HepG2 (cell line): Measurements from ENCODE around the gene SEC14L5. TPM values are rescaled to one million over a fixed set of nuclear protein-coding genes. Genes with fewer than 3 reads are reported as not detected.
A peak's percentile ranks its signal among the peaks of the same experiment; 100 is the strongest.

Experiments
- ATAC-seq: fragments of 200-7000 bp; cut with Tn5 transposase; 3 replicates; pipeline ENCODE4 v1.9.1; 2020; ENCODE audit warnings: mild to moderate bottlenecking, moderate library complexity
- BruUV-seq: library from RNA; stranded (reverse); fragments of 400-500 nt; replicated peaks from 2 replicates; lab custom pipeline; 2021; lab: Mats Ljungman, UMichigan
- CTCF ChIA-PET: fragments of 300-600 bp; formaldehyde crosslinking; extraction: SDS; loops from one replicate; lab custom pipeline; 2021; ENCODE audit warnings: low total read pairs, inconsistent platforms, low intra/inter-chr PET ratio; lab: Yijun Ruan, JAX
- POLR2A ChIA-PET: fragments of 350-600 bp; sonication (Branson Sonifier 250); formaldehyde crosslinking; loops from one replicate; lab custom pipeline; 2020; ENCODE audit warnings: antibody characterized with exemption, inconsistent platforms; lab: Yijun Ruan, JAX
- DNase-seq: peaks from one replicate; pipeline ENCODE4 v3.0.0-alpha.2; 2015; ENCODE audit warnings: low spot score
- FAIRE-seq: peaks from 3 replicates; lab custom pipeline; 2011; peaks lifted over from hg19 to GRCh38; lab: Jason Lieb, UNC
- H2AFZ ChIP-seq: one replicate; pipeline ENCODE4 v1.6.1; 2011; ENCODE audit warnings: low read length, inconsistent platforms
- H3K27ac ChIP-seq: fragments of 300-600 bp; 3 replicates; pipeline ENCODE4 v1.8.0; 2011; ENCODE audit warnings: mixed run types, mild to moderate bottlenecking, mixed read lengths, low read length, inconsistent platforms; ENCODE audit not compliant: insufficient read depth; ENCODE audit errors: extremely low read length
- H3K27me3 ChIP-seq, 2 experiments: fragments of 200-600 bp in 1 of 2; 2 replicates in 1 of 2; 3 replicates in 1 of 2; pipeline versions ENCODE4 v1.6.0 to v1.8.0; 2011; ENCODE audit warnings: low read length in 2 of 2, mild to moderate bottlenecking in 2 of 2, moderate library complexity in 2 of 2, inconsistent platforms in 1 of 2; ENCODE audit not compliant: insufficient read depth in 2 of 2, control insufficient read depth in 1 of 2
- H3K36me3 ChIP-seq, 2 experiments: fragments of 200-600 bp in 1 of 2; replicated peaks in 1 of 2; 2 replicates in 1 of 2; 3 replicates in 1 of 2; pipeline versions ENCODE4 v1.5.1 to v1.8.0; 2011; ENCODE audit warnings: low read length in 2 of 2, inconsistent platforms in 1 of 2; ENCODE audit not compliant: insufficient read depth in 2 of 2, control insufficient read depth in 1 of 2
- H3K4me1 ChIP-seq: 2 replicates; pipeline ENCODE4 v1.5.1; 2012; ENCODE audit warnings: low read length, inconsistent platforms; ENCODE audit not compliant: insufficient read depth
- H3K4me2 ChIP-seq: 2 replicates; pipeline ENCODE4 v1.6.0; 2011; ENCODE audit warnings: low read depth, low read length, inconsistent platforms
- H3K4me3 ChIP-seq, 3 experiments: fragments of 200-600 bp in 1 of 3; sonication (generic), shearing (Covaris generic) in 1 of 3; replicated peaks in 1 of 3; 2 replicates each; pipeline ENCODE4 v1.5.1; 2011 to 2016; ENCODE audit warnings: low read length in 3 of 3, inconsistent platforms in 2 of 3, low read depth in 2 of 3, mild to moderate bottlenecking in 2 of 3, control low read depth in 1 of 3, mixed read lengths in 1 of 3; ENCODE audit not compliant: insufficient read depth in 1 of 3
- H3K79me2 ChIP-seq: one replicate; pipeline ENCODE4 v1.6.1; 2011; ENCODE audit warnings: low read length, inconsistent platforms; ENCODE audit not compliant: insufficient read depth
- H3K9ac ChIP-seq: 2 replicates; pipeline ENCODE4 v1.6.0; 2011; ENCODE audit warnings: mild to moderate bottlenecking, low read depth, low read length, inconsistent platforms; ENCODE audit not compliant: insufficient read depth
- H3K9me3 ChIP-seq: 2 replicates; pipeline ENCODE4 v1.5.1; 2012; ENCODE audit warnings: mild to moderate bottlenecking, low read length
- H4K20me1 ChIP-seq: 2 replicates; pipeline ENCODE4 v1.6.0; 2011; ENCODE audit warnings: inconsistent platforms, mild to moderate bottlenecking, low read length, moderate library complexity; ENCODE audit not compliant: insufficient read depth
- FOXO4 ChIP-seq: sonication (generic); formaldehyde crosslinking; conservative IDR thresholded peaks from 2 replicates; pipeline ENCODE4 v1.8.1; 2023; ENCODE audit warnings: missing genetic modification reagents
- GATA4 ChIP-seq: sonication (generic); IDR thresholded peaks from 2 replicates; pipeline ENCODE4 v1.6.1; 2016; ENCODE audit warnings: antibody characterized with exemption, low read depth, borderline replicate concordance
- KAT7 ChIP-seq: IDR thresholded peaks from 2 replicates; pipeline ENCODE4 v1.6.1; 2018; ENCODE audit warnings: borderline replicate concordance, missing compliant biosample characterization
- NCOR1 ChIP-seq: fragments of 200-600 bp; sonication (generic); IDR thresholded peaks from 2 replicates; pipeline ENCODE4 v1.7.0; 2017; ENCODE audit warnings: antibody characterized with exemption, low read length, borderline replicate concordance
- PRPF4 ChIP-seq: fragments of 200-400 bp; formaldehyde crosslinking; IDR thresholded peaks from 2 replicates; pipeline ENCODE4 v1.6.1; 2016; ENCODE audit warnings: low read length, low read depth; ENCODE audit not compliant: poor library complexity, severe bottlenecking
- SAP130 ChIP-seq: IDR thresholded peaks from 2 replicates; pipeline ENCODE4 v1.6.1; 2016; ENCODE audit warnings: low read depth
- ZNF574 ChIP-seq: sonication (generic); formaldehyde crosslinking; IDR thresholded peaks from 2 replicates; pipeline ENCODE4 v1.4.0; 2020; ENCODE audit warnings: missing genetic modification reagents
- ZNF639 ChIP-seq: conservative IDR thresholded peaks from 2 replicates; pipeline ENCODE4 v1.6.1; 2018; ENCODE audit warnings: missing genetic modification reagents
- WGBS: methylation state at CpG from one replicate; pipeline ENCODE4 v1.1.6; 2017; ENCODE audit warnings: low lambda C conversion rate; 5-methylcytosine and 5-hydroxymethylcytosine counted together
- in situ Hi-C: cut with HindIII; loops from 2 replicates; pipeline ENCODE4 v1.10.0; 2017; ENCODE audit warnings: low pct_unique_long_range_greater_than_20kb; ENCODE audit not compliant: extremely low pct_ligation_motif_present
- intact Hi-C: fragments of 100-400 bp; cut with micrococcal nuclease; formaldehyde crosslinking; loops from one replicate; pipeline ENCODE4 v1.10.0; 2022; ENCODE audit not compliant: unreplicated experiment
- polyA plus RNA-seq, 8 experiments: library from polyadenylated mRNA; depleted of rRNA in 3 of 8; stranded (reverse) in 7 of 8; unstranded in 1 of 8; fragments of >200 nt; fragmentation: Illumina TruSeq in 4 of 8; extraction: Trizol in 4 of 8; gene quantifications; 2 replicates each; pipeline versions ENCODE4 v1.2.1 to v1.2.3, GENCODE V29; 2011 to 2016; ENCODE audit warnings: low read depth in 4 of 8, missing spikeins in 1 of 8, mixed read lengths in 1 of 8; ENCODE audit not compliant: insufficient read depth in 1 of 8
- total RNA-seq, 5 experiments: library from RNA; depleted of rRNA; stranded (reverse); fragments of >200 nt; fragmentation: Illumina TruSeq; extraction: Trizol; gene quantifications; 2 replicates each; pipeline ENCODE4 v1.2.3, GENCODE V29; 2016; ENCODE audit warnings: low read depth in 1 of 5
- TF ChIP-seq, protein P1 (sequence below): IDR thresholded peaks from 2 replicates; pipeline ENCODE4 v1.6.1; 2016; ENCODE audit warnings: control low read depth
- TF ChIP-seq, protein P2 (sequence below): IDR thresholded peaks from 2 replicates; pipeline ENCODE4 v1.6.1; 2012; ENCODE audit warnings: low read depth, low read length, improper control_type of control experiment
- TF ChIP-seq, protein P3 (sequence below): sonication (generic); formaldehyde crosslinking; IDR thresholded peaks from 2 replicates; pipeline ENCODE4 v1.4.0; 2020; ENCODE audit warnings: mild to moderate bottlenecking, low read depth, missing genetic modification reagents

Gene SEC14L5
- total and polyA plus RNA-seq, 2 of the 13 experiments (the other 11 are each of a cell fraction or from before 2014, with no cell fraction given): 0.40 to 0.42 TPM

GRCh38 chr16:5031601-5032000, 73.5 kb downstream of the SEC14L5 start (continued):
- no peak for TF ChIP-seq ZNF574

DNA sequence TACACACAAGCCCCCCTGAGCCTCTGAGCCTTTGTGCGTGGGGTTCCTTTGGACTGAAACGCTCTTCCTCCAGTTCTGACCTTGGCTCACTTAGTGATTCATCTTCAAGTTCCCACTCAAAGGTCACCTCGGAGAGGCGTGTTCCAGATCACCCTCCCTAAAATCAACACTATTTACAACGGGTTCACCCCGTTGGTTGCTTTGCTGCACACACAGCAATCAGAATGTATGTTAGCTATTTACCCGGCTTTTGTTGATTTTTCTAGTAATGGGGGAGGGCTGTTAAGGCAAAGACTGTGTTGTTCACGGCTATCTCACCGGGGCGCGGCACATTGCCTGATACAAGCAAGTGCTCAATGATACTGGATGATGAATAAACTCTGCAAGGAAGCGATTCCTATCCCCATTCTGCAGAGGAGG, 74.6 kb downstream of the SEC14L5 start:
- no peaks in the 10 kb centered on the region; a peak in 1 of 5 replicates for H3K27me3 ChIP-seq
- peak overlapping the region; percentile 98 for H3K27ac ChIP-seq
- POLR2A ChIA-PET: interaction anchor here (0.6 to 4.4 kb wide), 8 partner anchors 39 to 298 kb away, joined by 3 to 27 read pairs (median 7); partner anchors contain the start of genes ALG1, EEF2KMT and SEC14L5
- BruUV-seq: TSS peak; percentile 58
- peak overlapping the region; percentile 94 for H3K9ac ChIP-seq
- in situ Hi-C loops: no loop called here
- H3K4me1 ChIP-seq: peaks cover 51% of the 10 kb centered on the region
- peak; percentile 6 for ATAC-seq
- H3K4me3 ChIP-seq: peak overlapping the region; percentile 77 to 91 (median 78)
- CTCF ChIA-PET: no interaction called here
- peaks cover 17 to 31% of the 10 kb centered on the region in 2 experiments; a peak in 4 of 5 replicates for H3K36me3 ChIP-seq
- peak overlapping the region; percentile 94 for H3K4me2 ChIP-seq
- no peak overlapping the region for H2AFZ ChIP-seq
- H4K20me1 ChIP-seq: no peaks in the 10 kb centered on the region
- FAIRE-seq: peak; percentile 40
- no peaks in the 10 kb centered on the region for H3K9me3 ChIP-seq
- H3K79me2 ChIP-seq: peaks cover 14% of the 10 kb centered on the region
- intact Hi-C loops: no loop called here
- DNase-seq: peak; percentile 77
- WGBS: 5% methylated on average over 12 of the region's 12 CpGs
- peak; percentile 45 for TF ChIP-seq SAP130 (CRISPR knock-in tag)
- no peak for TF ChIP-seq PRPF4
- TF ChIP-seq NCOR1: peak; percentile 72; the same call in 1 of the 2 replicates
- TF ChIP-seq, protein P1, sequence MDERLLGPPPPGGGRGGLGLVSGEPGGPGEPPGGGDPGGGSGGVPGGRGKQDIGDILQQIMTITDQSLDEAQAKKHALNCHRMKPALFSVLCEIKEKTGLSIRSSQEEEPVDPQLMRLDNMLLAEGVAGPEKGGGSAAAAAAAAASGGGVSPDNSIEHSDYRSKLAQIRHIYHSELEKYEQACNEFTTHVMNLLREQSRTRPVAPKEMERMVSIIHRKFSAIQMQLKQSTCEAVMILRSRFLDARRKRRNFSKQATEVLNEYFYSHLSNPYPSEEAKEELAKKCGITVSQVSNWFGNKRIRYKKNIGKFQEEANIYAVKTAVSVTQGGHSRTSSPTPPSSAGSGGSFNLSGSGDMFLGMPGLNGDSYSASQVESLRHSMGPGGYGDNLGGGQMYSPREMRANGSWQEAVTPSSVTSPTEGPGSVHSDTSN (CRISPR knock-in tag): no peak
- TF ChIP-seq, protein P2, sequence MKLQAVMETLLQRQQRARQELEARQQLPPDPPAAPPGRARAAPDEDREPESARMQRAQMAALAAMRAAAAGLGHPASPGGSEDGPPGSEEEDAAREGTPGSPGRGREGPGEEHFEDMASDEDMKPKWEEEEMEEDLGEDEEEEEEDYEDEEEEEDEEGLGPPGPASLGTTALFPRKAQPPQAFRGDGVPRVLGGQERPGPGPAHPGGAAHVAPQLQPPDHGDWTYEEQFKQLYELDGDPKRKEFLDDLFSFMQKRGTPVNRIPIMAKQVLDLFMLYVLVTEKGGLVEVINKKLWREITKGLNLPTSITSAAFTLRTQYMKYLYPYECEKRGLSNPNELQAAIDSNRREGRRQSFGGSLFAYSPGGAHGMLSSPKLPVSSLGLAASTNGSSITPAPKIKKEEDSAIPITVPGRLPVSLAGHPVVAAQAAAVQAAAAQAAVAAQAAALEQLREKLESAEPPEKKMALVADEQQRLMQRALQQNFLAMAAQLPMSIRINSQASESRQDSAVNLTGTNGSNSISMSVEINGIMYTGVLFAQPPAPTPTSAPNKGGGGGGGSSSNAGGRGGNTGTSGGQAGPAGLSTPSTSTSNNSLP: 0 out of 2 replicates have a peak, but pooled peaks have one; percentile 56
- TF ChIP-seq GATA4: no peak
- TF ChIP-seq, protein P3, sequence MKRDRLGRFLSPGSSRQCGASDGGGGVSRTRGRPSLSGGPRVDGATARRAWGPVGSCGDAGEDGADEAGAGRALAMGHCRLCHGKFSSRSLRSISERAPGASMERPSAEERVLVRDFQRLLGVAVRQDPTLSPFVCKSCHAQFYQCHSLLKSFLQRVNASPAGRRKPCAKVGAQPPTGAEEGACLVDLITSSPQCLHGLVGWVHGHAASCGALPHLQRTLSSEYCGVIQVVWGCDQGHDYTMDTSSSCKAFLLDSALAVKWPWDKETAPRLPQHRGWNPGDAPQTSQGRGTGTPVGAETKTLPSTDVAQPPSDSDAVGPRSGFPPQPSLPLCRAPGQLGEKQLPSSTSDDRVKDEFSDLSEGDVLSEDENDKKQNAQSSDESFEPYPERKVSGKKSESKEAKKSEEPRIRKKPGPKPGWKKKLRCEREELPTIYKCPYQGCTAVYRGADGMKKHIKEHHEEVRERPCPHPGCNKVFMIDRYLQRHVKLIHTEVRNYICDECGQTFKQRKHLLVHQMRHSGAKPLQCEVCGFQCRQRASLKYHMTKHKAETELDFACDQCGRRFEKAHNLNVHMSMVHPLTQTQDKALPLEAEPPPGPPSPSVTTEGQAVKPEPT (CRISPR knock-in tag): no peak
- TF ChIP-seq KAT7 (CRISPR knock-in tag): no peak
- 0 out of 2 replicates have a peak, but pooled peaks have one; percentile 84 for TF ChIP-seq FOXO4 (CRISPR knock-in tag)
- TF ChIP-seq ZNF639: no peak
